D721Med (cell line): ENCODE measurements around the gene ZFPM1.
"Not testable (repeated sequence)": the region's sequence is repeated elsewhere in the genome, so short reads cannot be mapped to it uniquely, and the experiment has no call there.

ENCODE experiments used
- DNase-seq: peaks from one replicate; pipeline ENCODE4 v3.0.0; 2011; ENCODE audit warnings: low spot score; ENCODE audit not compliant: insufficient read length
- FAIRE-seq: peaks from 2 replicates; lab custom pipeline; 2011; peaks lifted over from hg19 to GRCh38; lab: Jason Lieb, UNC
- CTCF ChIP-seq: IDR thresholded peaks from 2 replicates; pipeline ENCODE4 v1.5.1; 2012; ENCODE audit warnings: mild to moderate bottlenecking, control low read depth; ENCODE audit not compliant: insufficient read depth; ENCODE audit errors: missing control alignments

The ZFPM1 gene

GRCh38 chr16:88483392-88483641 lies 30.2 kb downstream of the ZFPM1 start:
- TF ChIP-seq CTCF = no peak
- no peak for DNase-seq
- no peak for FAIRE-seq

- FAIRE-seq = no peak
- TF ChIP-seq CTCF = no peak
- DNase-seq = no peak
Measured at GRCh38 chr16:88484505-88485365, 31.7 kb downstream of the ZFPM1 start.

- DNase-seq, FAIRE-seq: not testable (repeated sequence)
Measured at GRCh38 chr16:88485366-88485741, 32.3 kb downstream of the ZFPM1 start.

- no peak for TF ChIP-seq CTCF
- DNase-seq (no peak), FAIRE-seq (no peak)
Measured at GRCh38 chr16:88486398-88487123, 33.5 kb downstream of the ZFPM1 start.

- DNase-seq (no peak), FAIRE-seq (no peak)
Measured at GRCh38 chr16:88487124-88487432, 34.0 kb downstream of the ZFPM1 start.

GRCh38 chr16:88487920-88488851 lies 35.1 kb downstream of the ZFPM1 start:
- no peak for TF ChIP-seq CTCF
- FAIRE-seq = no peak
- no peak for DNase-seq

More at GRCh38 chr16:88487124-88487432, 34.0 kb downstream of the ZFPM1 start:
- TF ChIP-seq CTCF = no peak

GRCh38 chr16:88489163-88489741 lies 36.2 kb downstream of the ZFPM1 start:
- FAIRE-seq = no peak
- DNase-seq = no peak
- TF ChIP-seq CTCF = no peak
